D721Med (cell line): ENCODE data around the gene GMDS.

Experiments used
- DNase-seq: peaks from one replicate; pipeline ENCODE4 v3.0.0; 2011; ENCODE audit warnings: low spot score; ENCODE audit not compliant: insufficient read length
- FAIRE-seq: peaks from 2 replicates; lab custom pipeline; 2011; peaks lifted over from hg19 to GRCh38; lab: Jason Lieb, UNC
- CTCF ChIP-seq: IDR thresholded peaks from 2 replicates; pipeline ENCODE4 v1.5.1; 2012; ENCODE audit warnings: mild to moderate bottlenecking, control low read depth; ENCODE audit not compliant: insufficient read depth; ENCODE audit errors: missing control alignments

GMDS gene

GRCh38 chr6:1827984-1828793, 417.2 kb downstream of the GMDS start:
- TF ChIP-seq CTCF: no peak
- FAIRE-seq (no peak), DNase-seq (no peak)

- no peak for TF ChIP-seq CTCF
- DNase-seq (no peak), FAIRE-seq (no peak)
Measured at GRCh38 chr6:1825926-1826325, 419.5 kb downstream of the GMDS start.

- FAIRE-seq (no peak), DNase-seq (no peak)
- no peak for TF ChIP-seq CTCF
Measured at GRCh38 chr6:1825277-1825676, 420.1 kb downstream of the GMDS start.

- DNase-seq: no peak
- no peak for TF ChIP-seq CTCF
- FAIRE-seq: no peak
Measured at GRCh38 chr6:1821513-1822183, 423.8 kb downstream of the GMDS start.

- no peak for TF ChIP-seq CTCF
- DNase-seq (no peak), FAIRE-seq (no peak)
Measured at GRCh38 chr6:1821164-1821512, 424.3 kb downstream of the GMDS start.

GRCh38 chr6:1820714-1821113, 424.7 kb downstream of the GMDS start:
- no peak for TF ChIP-seq CTCF
- no peak for FAIRE-seq
- DNase-seq: no peak

GRCh38 chr6:1820165-1820564, 425.2 kb downstream of the GMDS start:
- no peak for FAIRE-seq
- no peak for TF ChIP-seq CTCF
- DNase-seq: no peak
